IMR-90 (cell line): ENCODE measurements around the gene GPATCH8. TPM values are rescaled to one million over a fixed set of nuclear protein-coding genes. Genes with fewer than 3 reads are reported as not detected.

Experiments used
- ATAC-seq: fragments of 200-7000 bp; cut with Tn5 transposase; 2 replicates; pipeline ENCODE4 v1.9.1; 2020; ENCODE audit warnings: low read depth, mild to moderate bottlenecking, moderate library complexity
- BruUV-seq: library from RNA; stranded (reverse); fragments of 400-500 nt; replicated peaks from 2 replicates; lab custom pipeline; 2021; lab: Mats Ljungman, UMichigan
- CTCF ChIA-PET: fragments of 300-600 bp; formaldehyde crosslinking; extraction: SDS; loops from one replicate; lab custom pipeline; 2021; ENCODE audit warnings: antibody characterized with exemption; lab: Yijun Ruan, JAX
- POLR2A ChIA-PET: fragments of 300-600 bp; sonication (Branson Sonifier 250); formaldehyde crosslinking; loops from one replicate; lab custom pipeline; 2022; ENCODE audit warnings: antibody characterized with exemption; ENCODE audit not compliant: unreplicated experiment; lab: Charles Lee
- DNase-seq: peaks from one replicate; pipeline ENCODE4 v3.0.0; 2013
- H2AFZ ChIP-seq: replicated peaks from 2 replicates; pipeline ENCODE3; 2013; ENCODE audit warnings: low read length, mild to moderate bottlenecking; ENCODE audit not compliant: poor library complexity
- H2AK5ac ChIP-seq: 2 replicates; pipeline ENCODE4 v1.6.1; 2013; ENCODE audit warnings: low read depth, low read length, inconsistent platforms
- H2AK9ac ChIP-seq: replicated peaks from 2 replicates; pipeline ENCODE3; 2013; ENCODE audit warnings: mild to moderate bottlenecking, low read depth, low read length, moderate library complexity; ENCODE audit not compliant: poor library complexity
- H2BK120ac ChIP-seq: 2 replicates; pipeline ENCODE4 v1.6.1; 2013; ENCODE audit warnings: low read depth, low read length, inconsistent platforms
- H2BK15ac ChIP-seq: 3 replicates; pipeline ENCODE4 v1.6.1; 2013; ENCODE audit warnings: low read depth, low read length, inconsistent platforms
- H2BK20ac ChIP-seq: 2 replicates; pipeline ENCODE4 v1.6.1; 2013; ENCODE audit warnings: low read depth, mild to moderate bottlenecking, inconsistent platforms, low read length, moderate library complexity
- H2BK5ac ChIP-seq: 2 replicates; pipeline ENCODE4 v1.6.1; 2013; ENCODE audit warnings: mild to moderate bottlenecking, low read depth, low read length, inconsistent platforms; ENCODE audit not compliant: poor library complexity, severe bottlenecking
- H3K14ac ChIP-seq: replicated peaks from 2 replicates; pipeline ENCODE4 v1.6.1; 2013; ENCODE audit warnings: low read depth, low read length, inconsistent platforms
- H3K18ac ChIP-seq: 2 replicates; pipeline ENCODE4 v1.6.1; 2013; ENCODE audit warnings: low read depth, low read length, control low read depth
- H3K23ac ChIP-seq: 2 replicates; pipeline ENCODE4 v1.6.1; 2013; ENCODE audit warnings: low read depth, low read length, inconsistent platforms
- H3K27ac ChIP-seq: 2 replicates; pipeline ENCODE4 v1.5.1; 2013; ENCODE audit warnings: mild to moderate bottlenecking, control low read depth, low read length; ENCODE audit not compliant: insufficient read depth
- H3K27me3 ChIP-seq: 2 replicates; pipeline ENCODE4 v1.6.1; 2013; ENCODE audit warnings: low read length; ENCODE audit not compliant: control insufficient read depth, insufficient read depth
- H3K36me3 ChIP-seq: 2 replicates; pipeline ENCODE4 v1.6.1; 2013; ENCODE audit warnings: low read length, mixed read lengths; ENCODE audit not compliant: control insufficient read depth, insufficient read depth
- H3K4ac ChIP-seq: 2 replicates; pipeline ENCODE4 v1.6.1; 2013; ENCODE audit warnings: low read depth, low read length, inconsistent platforms
- H3K4me1 ChIP-seq: 2 replicates; pipeline ENCODE4 v1.6.1; 2013; ENCODE audit warnings: low read length, mixed read lengths; ENCODE audit not compliant: control insufficient read depth, insufficient read depth
- H3K4me2 ChIP-seq: 2 replicates; pipeline ENCODE4 v1.6.1; 2013; ENCODE audit warnings: low read depth, mild to moderate bottlenecking, control low read depth, low read length, moderate library complexity
- H3K4me3 ChIP-seq: 2 replicates; pipeline ENCODE4 v1.5.1; 2013; ENCODE audit warnings: low read depth, mild to moderate bottlenecking, control low read depth, low read length, moderate library complexity; ENCODE audit not compliant: insufficient read depth
- H3K56ac ChIP-seq: 2 replicates; pipeline ENCODE4 v1.6.1; 2013; ENCODE audit warnings: low read length, inconsistent platforms; ENCODE audit not compliant: insufficient read depth; ENCODE audit errors: extremely low read depth
- H3K79me1 ChIP-seq, 2 experiments: 2 replicates each; pipeline ENCODE4 v1.6.1; 2013; ENCODE audit warnings: low read length in 2 of 2, inconsistent platforms in 1 of 2, low read depth in 1 of 2
- H3K9ac ChIP-seq: 2 replicates; pipeline ENCODE4 v1.6.1; 2013; ENCODE audit warnings: low read depth, low read length, control low read depth
- H3K9me1 ChIP-seq: 2 replicates; pipeline ENCODE4 v1.6.1; 2013; ENCODE audit warnings: low read length, inconsistent platforms; ENCODE audit not compliant: insufficient read depth
- H3K9me3 ChIP-seq: 2 replicates; pipeline ENCODE4 v1.6.1; 2013; ENCODE audit warnings: low read length; ENCODE audit not compliant: control insufficient read depth, insufficient read depth
- H4K20me1 ChIP-seq: 2 replicates; pipeline ENCODE4 v1.6.1; 2013; ENCODE audit warnings: low read length, inconsistent platforms; ENCODE audit not compliant: insufficient read depth
- H4K5ac ChIP-seq: 2 replicates; pipeline ENCODE4 v1.6.1; 2013; ENCODE audit warnings: mild to moderate bottlenecking, low read depth, low read length, control low read depth
- H4K8ac ChIP-seq, 2 experiments: 2 replicates each; pipeline ENCODE4 v1.6.1; 2013; ENCODE audit warnings: low read depth in 2 of 2, low read length in 2 of 2, control low read depth in 1 of 2, inconsistent platforms in 1 of 2
- H4K91ac ChIP-seq: 2 replicates; pipeline ENCODE4 v1.6.1; 2013; ENCODE audit warnings: low read depth, low read length, inconsistent platforms; ENCODE audit not compliant: insufficient read depth
- BHLHE40 ChIP-seq: fragments of 150-350 bp; IDR thresholded peaks from 2 replicates; pipeline ENCODE4 v1.6.1; 2016; ENCODE audit warnings: mild to moderate bottlenecking, low read depth, low read length
- CEBPB ChIP-seq: IDR thresholded peaks from 2 replicates; pipeline ENCODE4 v1.6.1; 2012; ENCODE audit warnings: low read depth, low read length, improper control_type of control experiment
- CHD1 ChIP-seq: IDR thresholded peaks from 2 replicates; pipeline ENCODE4 v1.6.1; 2012; ENCODE audit warnings: low read depth, low read length, improper control_type of control experiment
- CTCF ChIP-seq: conservative IDR thresholded peaks from 2 replicates; pipeline ENCODE4 v1.5.1; 2012; ENCODE audit warnings: mild to moderate bottlenecking, low read depth, low read length, improper control_type of control experiment
- FOS ChIP-seq: fragments of 150-350 bp; IDR thresholded peaks from 2 replicates; pipeline ENCODE4 v1.6.1; 2016; ENCODE audit warnings: low read depth, low read length
- MAFK ChIP-seq: IDR thresholded peaks from 2 replicates; pipeline ENCODE4 v1.6.1; 2012; ENCODE audit warnings: low read depth, low read length, improper control_type of control experiment
- MAZ ChIP-seq: IDR thresholded peaks from 2 replicates; pipeline ENCODE4 v1.6.1; 2012; ENCODE audit warnings: low read depth, mild to moderate bottlenecking, low read length, improper control_type of control experiment, moderate library complexity, borderline replicate concordance
- MXI1 ChIP-seq: IDR thresholded peaks from 2 replicates; pipeline ENCODE4 v1.6.1; 2012; ENCODE audit warnings: low read depth, mild to moderate bottlenecking, low read length, moderate library complexity, borderline replicate concordance
- NFE2L2 ChIP-seq: fragments of 150-350 bp; IDR thresholded peaks from 2 replicates; pipeline ENCODE4 v1.6.1; 2016; ENCODE audit warnings: low read depth, mild to moderate bottlenecking, low read length
- POLR2A ChIP-seq: IDR thresholded peaks from 2 replicates; pipeline ENCODE4 v1.6.1; 2012; ENCODE audit warnings: mild to moderate bottlenecking, low read depth, low read length
- RAD21 ChIP-seq: IDR thresholded peaks from 2 replicates; pipeline ENCODE4 v1.6.1; 2012; ENCODE audit warnings: low read length, improper control_type of control experiment
- RCOR1 ChIP-seq: IDR thresholded peaks from 2 replicates; pipeline ENCODE4 v1.6.1; 2012; ENCODE audit warnings: mild to moderate bottlenecking, low read length, improper control_type of control experiment; ENCODE audit not compliant: insufficient replicate concordance
- RFX5 ChIP-seq: IDR thresholded peaks from 2 replicates; pipeline ENCODE4 v1.8.0; 2012; ENCODE audit warnings: low read depth, mild to moderate bottlenecking, low read length, moderate library complexity
- SMC3 ChIP-seq: fragments of 150-350 bp; IDR thresholded peaks from 2 replicates; pipeline ENCODE4 v1.6.1; 2016; ENCODE audit warnings: low read depth, mild to moderate bottlenecking, antibody characterized with exemption, low read length, moderate library complexity
- WGBS, 2 experiments: methylation state at CpG; one replicate each; pipeline versions ENCODE4 v1.1.5 to v1.1.7; 2013; ENCODE audit warnings: missing lambda C conversion rate in 2 of 2; ENCODE audit not compliant: insufficient read length in 1 of 2; ENCODE audit errors: extremely low coverage in 2 of 2; 5-methylcytosine and 5-hydroxymethylcytosine counted together
- dilution Hi-C: fragments of 300-500 bp; cut with HindIII; formaldehyde crosslinking; loops from one replicate; pipeline ENCODE4 v1.14.3; 2018; ENCODE audit warnings: low sequenced_read_pairs; ENCODE audit not compliant: unreplicated experiment
- in situ Hi-C: fragments of 300-500 bp; cut with MboI; formaldehyde crosslinking; loops from 3 replicates; pipeline ENCODE4 v1.14.3; 2019; ENCODE audit warnings: low sequenced_read_pairs, inconsistent platforms, mixed read lengths
- intact Hi-C: fragments of 100-400 bp; cut with micrococcal nuclease; formaldehyde crosslinking; loops from 2 replicates; pipeline ENCODE4 v1.10.0; 2022
- polyA plus RNA-seq, 3 experiments: library from polyadenylated mRNA; depleted of rRNA; stranded (reverse); fragments of >200 nt; gene quantifications; 2 replicates each; pipeline ENCODE4 v1.2.3, GENCODE V29; 2012; ENCODE audit warnings: low replicate concordance in 1 of 3
- total RNA-seq: library from RNA; depleted of rRNA; stranded (reverse); fragments of >200 nt; gene quantifications from 2 replicates; pipeline ENCODE4 v1.2.3, GENCODE V29; 2012
- TF ChIP-seq, protein P1 (sequence below): fragments of 150-350 bp; IDR thresholded peaks from 2 replicates; pipeline ENCODE4 v1.6.1; 2017; ENCODE audit warnings: mild to moderate bottlenecking, antibody characterized with exemption, low read length, low read depth
- TF ChIP-seq, protein P2 (sequence below): fragments of 150-350 bp; IDR thresholded peaks from 2 replicates; pipeline ENCODE4 v1.6.1; 2016; ENCODE audit warnings: low read depth, mild to moderate bottlenecking, low read length, moderate library complexity, borderline replicate concordance

Gene GPATCH8
- total and polyA plus RNA-seq, 2 of the 4 experiments (the other 2 are of a cell fraction) = 8.8 to 13.2 TPM

GRCh38 chr17:44379887-44380286 is 123.3 kb downstream of the GPATCH8 start:
- CTCF ChIA-PET = no interaction called here
- no TSS peak for BruUV-seq
- H3K23ac ChIP-seq = no peak overlapping the region
- no peak overlapping the region for H2AK9ac ChIP-seq
- POLR2A ChIA-PET = no interaction called here
- no peak overlapping the region for H3K4ac ChIP-seq
- no peak overlapping the region for H4K5ac ChIP-seq
- H3K9ac ChIP-seq = no peak overlapping the region
- H2BK5ac ChIP-seq = no peak overlapping the region
- in situ Hi-C loops (no loop called here), intact Hi-C loops (no loop called here), dilution Hi-C loops (no loop called here)
- H3K9me3 ChIP-seq = no peaks in the 10 kb centered on the region; the same call in 1 of the 2 replicates
- H3K9me1 ChIP-seq = no peaks in the 10 kb centered on the region
- H4K8ac ChIP-seq = no peak overlapping the region
- no peak overlapping the region for H3K4me3 ChIP-seq
- no peak overlapping the region for H2AK5ac ChIP-seq
- H3K18ac ChIP-seq = no peak overlapping the region
- H2BK20ac ChIP-seq = no peak overlapping the region
- H3K4me1 ChIP-seq = no peaks in the 10 kb centered on the region
- H3K79me1 ChIP-seq = no peaks in the 10 kb centered on the region
- no peak for TF ChIP-seq MAFK
- TF ChIP-seq, protein P1, sequence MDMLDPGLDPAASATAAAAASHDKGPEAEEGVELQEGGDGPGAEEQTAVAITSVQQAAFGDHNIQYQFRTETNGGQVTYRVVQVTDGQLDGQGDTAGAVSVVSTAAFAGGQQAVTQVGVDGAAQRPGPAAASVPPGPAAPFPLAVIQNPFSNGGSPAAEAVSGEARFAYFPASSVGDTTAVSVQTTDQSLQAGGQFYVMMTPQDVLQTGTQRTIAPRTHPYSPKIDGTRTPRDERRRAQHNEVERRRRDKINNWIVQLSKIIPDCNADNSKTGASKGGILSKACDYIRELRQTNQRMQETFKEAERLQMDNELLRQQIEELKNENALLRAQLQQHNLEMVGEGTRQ = no peak
- TF ChIP-seq RCOR1 = no peak
- TF ChIP-seq, protein P2, sequence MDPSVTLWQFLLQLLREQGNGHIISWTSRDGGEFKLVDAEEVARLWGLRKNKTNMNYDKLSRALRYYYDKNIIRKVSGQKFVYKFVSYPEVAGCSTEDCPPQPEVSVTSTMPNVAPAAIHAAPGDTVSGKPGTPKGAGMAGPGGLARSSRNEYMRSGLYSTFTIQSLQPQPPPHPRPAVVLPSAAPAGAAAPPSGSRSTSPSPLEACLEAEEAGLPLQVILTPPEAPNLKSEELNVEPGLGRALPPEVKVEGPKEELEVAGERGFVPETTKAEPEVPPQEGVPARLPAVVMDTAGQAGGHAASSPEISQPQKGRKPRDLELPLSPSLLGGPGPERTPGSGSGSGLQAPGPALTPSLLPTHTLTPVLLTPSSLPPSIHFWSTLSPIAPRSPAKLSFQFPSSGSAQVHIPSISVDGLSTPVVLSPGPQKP = no peak
- TF ChIP-seq CTCF = no peak
- no peak for TF ChIP-seq FOS
- TF ChIP-seq MAZ = no peak
- TF ChIP-seq SMC3 = no peak
- no peak for TF ChIP-seq RAD21
- no peak for TF ChIP-seq CHD1
- TF ChIP-seq CEBPB = no peak
- TF ChIP-seq RFX5 = no peak
- no peak for TF ChIP-seq BHLHE40
- no peak for TF ChIP-seq POLR2A
- no peak for TF ChIP-seq NFE2L2
- no peak for TF ChIP-seq MXI1
- H2BK15ac ChIP-seq = no peak overlapping the region
- no peak for ATAC-seq
- H3K4me2 ChIP-seq = no peak overlapping the region
- H4K20me1 ChIP-seq = 0 out of 2 replicates have a peak, but pooled peaks cover 3% of the 10 kb centered on the region
- no peak overlapping the region for H3K14ac ChIP-seq
- H3K27me3 ChIP-seq = peaks cover 33% of the 10 kb centered on the region
- DNase-seq = no peak
- H2BK120ac ChIP-seq = no peak overlapping the region
- H3K27ac ChIP-seq = no peak overlapping the region
- no CpG with 5 or more reads among the region's 10 CpGs for WGBS, 2 experiments
- no peaks in the 10 kb centered on the region for H3K36me3 ChIP-seq
- no peak overlapping the region for H3K56ac ChIP-seq
- no peak overlapping the region for H4K91ac ChIP-seq
- peak overlapping the region; percentile 43 for H2AFZ ChIP-seq
